Renal pelvis (tissue), 12 donors: Measurements from ENCODE around the gene F8. TPM values are rescaled to one million over a fixed set of nuclear protein-coding genes. Genes with fewer than 3 reads are reported as not detected.

ENCODE experiments used
- DNase-seq: peaks from one replicate; pipeline ENCODE4 v3.0.0-alpha.2; 2013
- long read RNA-seq, 16 experiments: transcript quantifications; one replicate each; lab custom pipeline, GENCODE V29; 2026
- polyA plus RNA-seq, 3 donors: library from polyadenylated mRNA; unstranded; fragments of 120-200 nt; gene quantifications; one replicate each; pipeline ENCODE4 v1.2.1, GENCODE V29; 2013; ENCODE audit not compliant: insufficient read length in 3 of 3

The F8 gene
- 10 to 100 TPM; 12.0 to 14.2 (median 13.3) TPM for polyA plus RNA-seq
- long read RNA-seq, donor 1, partial matches to known transcripts = 101 of 220 reads
- long read RNA-seq, donor 1, other reads (novel, unspliced or antisense) = 118 of 220 reads
- long read RNA-seq, donor 2, partial matches to known transcripts = 194 of 201 reads
- long read RNA-seq, donor 2, other reads (novel, unspliced or antisense) = 6 of 201 reads
- long read RNA-seq, donor 3 = 0 reads
- long read RNA-seq, donor 4 = 0 reads
- long read RNA-seq, donor 5 = 0 reads
- long read RNA-seq, donor 6, partial matches to known transcripts = 30 of 117 reads
- long read RNA-seq, donor 6, other reads (novel, unspliced or antisense) = 86 of 117 reads
- long read RNA-seq, donor 7, partial matches to known transcripts = 0 of 1 reads
- long read RNA-seq, donor 7, other reads (novel, unspliced or antisense) = 0 of 1 reads
- long read RNA-seq, donor 8 = 0 reads
- long read RNA-seq, donor 9, partial matches to known transcripts = 59 of 176 reads
- long read RNA-seq, donor 9, other reads (novel, unspliced or antisense) = 116 of 176 reads
- long read RNA-seq, donor 10 = 0 reads
- long read RNA-seq, donor 11, partial matches to known transcripts = 10 of 11 reads
- long read RNA-seq, donor 11, other reads (novel, unspliced or antisense) = 0 of 11 reads
- long read RNA-seq, donor 12, partial matches to known transcripts = 84 of 218 reads
- long read RNA-seq, donor 12, other reads (novel, unspliced or antisense) = 133 of 218 reads
- long read RNA-seq, donor 13, partial matches to known transcripts = 108 of 108 reads
- long read RNA-seq, donor 13, other reads (novel, unspliced or antisense) = 0 of 108 reads
- long read RNA-seq, donor 14, partial matches to known transcripts = 49 of 49 reads
- long read RNA-seq, donor 14, other reads (novel, unspliced or antisense) = 0 of 49 reads
- long read RNA-seq, donor 15, partial matches to known transcripts = 160 of 300 reads
- long read RNA-seq, donor 15, other reads (novel, unspliced or antisense) = 139 of 300 reads
- long read RNA-seq, donor 16, partial matches to known transcripts = 108 of 209 reads
- long read RNA-seq, donor 16, other reads (novel, unspliced or antisense) = 101 of 209 reads

- DNase-seq = no peak
These were observed at the start of gene F8 for GRCh38 chrX:155022585-155022984. Gene F8, minus strand, starts transcription at chrX:155022723. Its CDS starts 171 bp downstream, at chrX:155022552.

DNA sequence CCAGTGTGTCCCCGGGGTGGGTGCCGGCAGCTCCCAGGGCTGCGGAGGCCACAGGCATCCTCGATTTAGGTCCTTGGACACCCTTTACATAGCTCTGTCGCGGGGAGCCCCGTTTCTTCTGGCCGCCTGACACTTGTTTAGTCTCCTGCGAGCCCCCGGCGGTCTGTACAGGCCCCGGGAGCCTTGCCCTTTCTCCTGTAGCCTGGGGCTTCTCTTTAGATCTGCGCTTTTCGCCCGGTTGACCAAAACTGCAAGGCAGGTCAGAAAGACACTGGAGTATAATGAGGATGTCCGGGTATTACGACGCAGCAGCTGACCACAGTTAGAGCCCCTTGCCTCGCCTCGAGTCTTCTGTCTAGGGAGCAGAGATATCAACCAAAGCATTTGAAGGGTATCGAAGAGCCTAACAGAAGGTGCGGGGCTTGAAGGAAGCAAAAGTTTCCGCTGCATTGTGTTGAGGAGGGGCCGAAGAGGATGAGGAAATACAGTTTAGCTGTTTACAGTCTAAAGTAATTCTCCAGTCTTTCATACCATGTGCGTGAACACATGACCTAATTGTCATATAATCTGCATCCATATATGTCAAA is 49.3 kb upstream of the F8 start:
- DNase-seq = no peak

- DNase-seq = peak; percentile 62
These were observed 48.6 kb upstream of the F8 start, which contains the start of the genes BRCC3, CMC4 and MTCP1 for GRCh38 chrX:155070975-155071693. Gene BRCC3, plus strand, starts transcription at chrX:155071508. Its CDS starts 20 bp downstream, at chrX:155071528. Gene CMC4, minus strand, starts transcription at chrX:155071136. Its CDS starts 7,113 bp downstream, at chrX:155064023. Gene MTCP1, minus strand, starts transcription at chrX:155071136. Its CDS starts 5,126 bp downstream, at chrX:155066010.

DNA sequence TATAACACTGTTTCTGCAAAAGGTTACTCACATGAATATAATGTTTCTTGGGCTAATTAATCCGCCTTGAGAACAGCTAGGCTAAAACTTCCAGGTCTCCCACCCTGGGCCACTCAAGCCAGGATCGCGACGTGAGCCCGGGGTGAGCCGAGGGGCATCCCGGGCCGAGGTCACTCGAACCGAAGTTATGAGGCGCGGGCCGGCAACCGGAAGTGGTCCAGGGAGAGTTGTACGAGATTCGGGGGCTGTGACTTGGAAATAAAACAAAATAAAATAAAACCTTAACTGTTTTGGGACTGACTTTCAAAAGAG is 48.1 kb upstream of the F8 start:
- no peak for DNase-seq

GRCh38 chrX:155070038-155070437 is 47.5 kb upstream of the F8 start:
- DNase-seq = no peak

- DNase-seq = no peak
These were observed 46.9 kb upstream of the F8 start for GRCh38 chrX:155069414-155069813.

DNA sequence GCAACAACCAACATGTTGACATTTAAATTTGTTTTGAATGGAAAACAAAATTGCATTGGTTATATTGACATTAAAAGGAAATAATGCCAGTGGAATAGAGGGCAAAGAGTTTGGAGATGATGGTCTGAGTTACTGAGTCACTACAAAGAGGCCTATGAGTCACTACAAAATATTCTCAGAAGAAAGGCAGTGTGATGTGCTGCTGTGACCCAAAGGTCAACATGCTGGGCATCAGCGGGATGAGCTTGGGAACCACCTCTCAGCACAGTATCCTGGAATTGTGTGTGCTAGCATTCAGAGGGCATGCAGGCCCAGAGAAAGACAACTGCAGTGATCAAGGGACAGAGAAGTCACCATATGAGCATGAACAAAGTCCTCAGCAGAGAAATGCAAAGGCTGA is 45.6 kb upstream of the F8 start:
- no peak for DNase-seq

- DNase-seq = no peak
These were observed 42.7 kb upstream of the F8 start for GRCh38 chrX:155065035-155065734.

GRCh38 chrX:155061760-155062159 is 39.2 kb upstream of the F8 start:
- DNase-seq = no peak

GRCh38 chrX:155056877-155057792 is 34.6 kb upstream of the F8 start:
- peak; percentile 71 for DNase-seq

DNA sequence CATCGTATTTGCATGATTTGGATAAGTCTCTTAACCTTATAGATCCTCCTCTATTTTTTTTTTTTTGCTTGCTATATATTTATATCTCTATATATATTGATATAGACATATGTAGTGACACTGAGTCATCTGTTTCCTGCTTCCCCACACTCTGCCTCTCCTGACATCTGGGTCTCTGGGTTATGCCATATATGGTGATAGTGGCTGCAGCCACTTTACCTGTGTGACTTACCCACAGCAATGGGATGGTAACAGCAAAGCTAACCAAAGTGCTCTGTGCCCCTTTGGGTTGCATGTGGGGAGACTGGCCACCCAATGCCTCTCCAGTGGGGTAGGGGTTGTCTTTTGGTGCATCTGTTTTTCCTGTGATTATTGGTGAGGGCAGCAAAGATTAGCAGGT is 33.9 kb upstream of the F8 start:
- DNase-seq = no peak

DNA sequence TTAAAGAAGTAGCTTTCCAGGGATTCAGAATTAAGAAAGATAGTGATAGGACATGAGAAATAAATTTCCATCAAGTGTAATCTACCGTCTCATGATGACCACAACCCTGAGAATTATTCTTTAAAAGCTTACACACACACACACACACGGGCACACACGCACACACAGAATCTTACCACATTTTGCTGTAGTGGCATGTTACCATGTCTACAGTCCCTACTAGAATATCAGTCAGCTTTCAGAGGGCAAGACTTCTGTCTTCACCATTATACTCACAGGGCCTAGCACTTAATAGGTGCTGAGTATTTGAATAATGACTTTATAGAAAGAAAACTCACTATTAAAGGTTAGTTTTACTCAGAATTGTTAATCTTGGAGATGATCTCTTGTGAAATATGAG is 33.0 kb upstream of the F8 start:
- DNase-seq = no peak

DNA sequence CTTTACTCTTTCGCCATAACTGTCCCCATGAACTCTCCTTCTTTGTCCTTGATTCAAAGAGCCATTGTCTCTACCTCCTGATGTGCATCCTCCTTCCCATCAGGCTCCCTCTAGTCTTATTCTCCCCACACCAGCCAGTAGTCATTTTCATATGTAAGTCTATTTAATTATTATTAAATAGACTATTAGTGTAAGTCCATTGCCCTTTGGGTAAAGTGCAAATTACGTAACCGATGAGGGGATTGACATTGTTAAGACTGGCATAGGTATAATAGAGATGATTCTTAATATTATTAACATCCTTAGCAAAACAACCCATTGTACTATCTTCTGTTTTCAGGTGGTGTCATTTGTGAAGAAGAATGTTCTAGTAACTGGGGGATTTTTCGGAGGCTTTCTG is 31.7 kb upstream of the F8 start:
- no peak for DNase-seq

- DNase-seq = no peak
These were observed 31.1 kb upstream of the F8 start for GRCh38 chrX:155053656-155054055.

- no peak for DNase-seq
These were observed 30.4 kb upstream of the F8 start for GRCh38 chrX:155052738-155053498.

GRCh38 chrX:155048977-155049619 is 26.6 kb upstream of the F8 start:
- DNase-seq = peak; percentile 29

GRCh38 chrX:155046811-155047528 is 24.4 kb upstream of the F8 start:
- no peak for DNase-seq
